Esophagus muscularis mucosa (tissue), 4 donors: ENCODE measurements around the gene SLC1A4. TPM values are rescaled to one million over a fixed set of nuclear protein-coding genes. Genes with fewer than 3 reads are reported as not detected.
"Not testable (repeated sequence)": the region's sequence is repeated elsewhere in the genome, so short reads cannot be mapped to it uniquely, and the experiment has no call there.

Experiments
- DNase-seq: peaks from one replicate; pipeline ENCODE4 v3.0.0-alpha.2; 2017; ENCODE audit errors: extremely low spot score
- H3K27ac ChIP-seq, 4 donors: fragments of 200-600 bp; sonication (generic); replicated peaks in 1 of 4; 1 replicate in 3 of 4; 2 replicates in 1 of 4; pipeline ENCODE4 v1.5.1; 2016 to 2019; ENCODE audit warnings: mild to moderate bottlenecking in 1 of 4
- H3K27me3 ChIP-seq, 4 donors: fragments of 200-600 bp; sonication (generic); one replicate each; pipeline versions ENCODE4 v1.5.1 to v1.6.0; 2016 to 2019
- H3K36me3 ChIP-seq, 4 donors: fragments of 200-600 bp; sonication (generic); one replicate each; pipeline ENCODE4 v1.5.1; 2016 to 2019
- H3K4me1 ChIP-seq, 4 donors: fragments of 200-600 bp; sonication (generic); one replicate each; pipeline ENCODE4 v1.5.1; 2016 to 2019
- H3K4me3 ChIP-seq, 4 donors: fragments of 200-600 bp; sonication (generic); 1 replicate in 2 of 4; 2 replicates in 2 of 4; pipeline ENCODE4 v1.5.1; 2016 to 2019; ENCODE audit warnings: mild to moderate bottlenecking in 4 of 4, moderate library complexity in 1 of 4
- H3K9me3 ChIP-seq, 4 donors: fragments of 200-600 bp; sonication (generic); 1 replicate in 3 of 4; 2 replicates in 1 of 4; pipeline ENCODE4 v1.5.1; 2016 to 2019
- EP300 ChIP-seq: sonication (generic); formaldehyde crosslinking; IDR thresholded peaks from one replicate; pipeline ENCODE4 v1.6.1; 2017; ENCODE audit warnings: antibody characterized with exemption
- POLR2A ChIP-seq: fragments of 450-650 bp; IDR thresholded peaks from one replicate; pipeline ENCODE4 v1.6.1; 2017; ENCODE audit warnings: antibody characterized with exemption, moderate library complexity, mild to moderate bottlenecking, low read depth
- POLR2AphosphoS5 ChIP-seq, 2 donors: sonication (generic); formaldehyde crosslinking; IDR thresholded peaks; one replicate each; pipeline ENCODE4 v1.6.1; 2017; ENCODE audit warnings: antibody characterized with exemption in 2 of 2
- WGBS: methylation state at CpG from one replicate; pipeline ENCODE4 v1.1.5; 2018; 5-methylcytosine and 5-hydroxymethylcytosine counted together
- intact Hi-C: fragments of 100-400 bp; cut with DNase I; formaldehyde crosslinking; loops from one replicate; pipeline ENCODE4 v1.15.1; 2023
- total RNA-seq, 4 donors: library from RNA; depleted of rRNA; stranded (reverse); fragments of >200 nt; gene quantifications; one replicate each; pipeline versions ENCODE4 v1.1.0 to v1.2.1, GENCODE V29; 2016
- TF ChIP-seq, protein P1 (sequence below), 3 experiments: fragments of 200-600 bp in 2 of 3; fragments of 450-650 bp in 1 of 3; sonication (generic) in 2 of 3; IDR thresholded peaks; one replicate each; pipeline ENCODE4 v1.5.1; 2017 to 2019; ENCODE audit warnings: antibody characterized with exemption in 3 of 3, mild to moderate bottlenecking in 2 of 3, moderate library complexity in 1 of 3

The SLC1A4 gene
- total RNA-seq, 4 donors from 2014 or later = 10.4 to 15.1 (median 10.8) TPM

- Histone ChIP-seq H3K4me1 (no peaks in the 10 kb centered on the region), H3K27ac (no peak overlapping the region), H3K9me3 (peaks cover 0 to 4% (median 0%) of the 10 kb centered on the region in 4 donors), H3K27me3 (no peaks in the 10 kb centered on the region), H3K4me3 (no peak overlapping the region), H3K36me3 (no peaks in the 10 kb centered on the region)
- 84% methylated on average over 2 of the region's 2 CpGs for WGBS
- TF ChIP-seq POLR2AphosphoS5 (IDR thresholded peaks at IDR 0.05) (no peak), EP300 (no peak), POLR2A (no peak)
- TF ChIP-seq, protein P1, sequence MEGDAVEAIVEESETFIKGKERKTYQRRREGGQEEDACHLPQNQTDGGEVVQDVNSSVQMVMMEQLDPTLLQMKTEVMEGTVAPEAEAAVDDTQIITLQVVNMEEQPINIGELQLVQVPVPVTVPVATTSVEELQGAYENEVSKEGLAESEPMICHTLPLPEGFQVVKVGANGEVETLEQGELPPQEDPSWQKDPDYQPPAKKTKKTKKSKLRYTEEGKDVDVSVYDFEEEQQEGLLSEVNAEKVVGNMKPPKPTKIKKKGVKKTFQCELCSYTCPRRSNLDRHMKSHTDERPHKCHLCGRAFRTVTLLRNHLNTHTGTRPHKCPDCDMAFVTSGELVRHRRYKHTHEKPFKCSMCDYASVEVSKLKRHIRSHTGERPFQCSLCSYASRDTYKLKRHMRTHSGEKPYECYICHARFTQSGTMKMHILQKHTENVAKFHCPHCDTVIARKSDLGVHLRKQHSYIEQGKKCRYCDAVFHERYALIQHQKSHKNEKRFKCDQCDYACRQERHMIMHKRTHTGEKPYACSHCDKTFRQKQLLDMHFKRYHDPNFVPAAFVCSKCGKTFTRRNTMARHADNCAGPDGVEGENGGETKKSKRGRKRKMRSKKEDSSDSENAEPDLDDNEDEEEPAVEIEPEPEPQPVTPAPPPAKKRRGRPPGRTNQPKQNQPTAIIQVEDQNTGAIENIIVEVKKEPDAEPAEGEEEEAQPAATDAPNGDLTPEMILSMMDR (IDR thresholded peaks at IDR 0.05) = no peak
- no peak for DNase-seq
- intact Hi-C loops = no loop called here
These were observed 33.7 kb upstream of the SLC1A4 start for GRCh38 chr2:64955467-64955866.

DNA sequence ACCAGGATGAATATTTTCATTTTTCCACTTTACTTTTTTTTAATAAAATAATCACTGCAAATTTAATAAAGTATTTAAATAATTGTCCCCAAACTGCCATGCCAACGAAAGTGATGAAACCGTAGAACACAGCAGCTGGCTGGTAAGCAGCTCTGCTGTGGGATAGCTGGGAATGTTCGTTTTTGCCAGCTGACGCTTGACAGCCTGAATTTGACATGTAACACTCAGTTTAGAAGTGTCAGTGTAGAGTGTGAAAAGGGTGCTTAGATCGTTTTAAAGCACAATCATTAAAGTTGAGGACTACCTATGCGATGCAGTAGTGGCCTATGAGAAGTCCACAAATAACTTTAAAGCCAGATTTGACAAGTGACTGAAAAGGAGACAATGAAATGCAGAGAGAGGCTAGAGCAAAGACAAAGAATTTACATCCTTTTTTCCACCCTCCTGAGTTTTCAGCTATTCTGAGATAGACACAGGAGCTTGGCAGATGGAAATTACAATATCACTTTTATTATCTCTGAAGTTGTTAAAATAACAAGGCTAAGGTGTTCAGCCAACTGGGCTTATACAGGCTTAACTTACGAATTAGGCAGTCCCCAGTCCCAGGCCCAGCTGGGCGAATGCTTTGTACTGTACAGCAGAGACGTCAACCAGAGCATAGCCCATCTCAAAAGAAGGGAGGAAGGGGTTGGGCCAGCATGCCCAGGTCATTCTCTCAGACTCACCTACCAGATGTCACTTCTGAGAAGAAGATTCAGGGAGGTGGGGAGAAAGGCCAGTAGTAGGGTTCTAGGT, 31.9 kb upstream of the SLC1A4 start:
- H3K4me1 ChIP-seq = no peaks in the 10 kb centered on the region
- no peak for TF ChIP-seq POLR2AphosphoS5 (IDR thresholded peaks at IDR 0.05)
- no peak for TF ChIP-seq POLR2A
- TF ChIP-seq, protein P1 (IDR thresholded peaks at IDR 0.05) = no peak
- TF ChIP-seq EP300 = no peak
- no peak overlapping the region for H3K4me3 ChIP-seq
- DNase-seq = no peak
- intact Hi-C loops = no loop called here
- H3K27me3 ChIP-seq = no peaks in the 10 kb centered on the region
- peaks cover 0 to 4% (median 0%) of the 10 kb centered on the region in 4 donors for H3K9me3 ChIP-seq
- H3K27ac ChIP-seq = no peak overlapping the region
- H3K36me3 ChIP-seq = no peaks in the 10 kb centered on the region
- 89% methylated on average over 9 of the region's 9 CpGs for WGBS

GRCh38 chr2:64958556-64958955, 30.6 kb upstream of the SLC1A4 start:
- Histone ChIP-seq H3K27me3 (no peaks in the 10 kb centered on the region), H3K27ac (no peak overlapping the region), H3K4me1 (no peaks in the 10 kb centered on the region), H3K36me3 (no peaks in the 10 kb centered on the region), H3K9me3 (peaks cover 0 to 4% (median 0%) of the 10 kb centered on the region in 4 donors), H3K4me3 (no peak overlapping the region)
- TF ChIP-seq, protein P1 (IDR thresholded peaks at IDR 0.05) = no peak
- TF ChIP-seq POLR2A (no peak), POLR2AphosphoS5 (IDR thresholded peaks at IDR 0.05) (no peak), EP300 (no peak)
- 89% methylated on average over 6 of the region's 9 CpGs for WGBS
- intact Hi-C loops = no loop called here
- DNase-seq = no peak

- TF ChIP-seq, protein P1 (IDR thresholded peaks at IDR 0.05) = no peak
- no peak for TF ChIP-seq POLR2AphosphoS5 (IDR thresholded peaks at IDR 0.05)
- TF ChIP-seq POLR2A = no peak
- TF ChIP-seq EP300 = no peak
- Histone ChIP-seq H3K27ac (peak overlapping the region in 1 of 4 donors; percentile 8), H3K36me3 (no peaks in the 10 kb centered on the region), H3K4me3 (no peak overlapping the region), H3K27me3 (no peaks in the 10 kb centered on the region), H3K9me3 (peaks cover 0 to under 1% (median 0%) of the 10 kb centered on the region in 4 donors), H3K4me1 (no peaks in the 10 kb centered on the region)
- 61% methylated on average over 2 of the region's 2 CpGs for WGBS
- DNase-seq = no peak
- intact Hi-C loops = no loop called here
These were observed 28.4 kb upstream of the SLC1A4 start for GRCh38 chr2:64960819-64961218.

GRCh38 chr2:64963138-64963537, 26.1 kb upstream of the SLC1A4 start:
- WGBS = 82% methylated on average over 4 of the region's 4 CpGs
- H3K4me3 ChIP-seq, H3K9me3 ChIP-seq, DNase-seq, H3K27ac ChIP-seq, H3K4me1 ChIP-seq, H3K36me3 ChIP-seq, H3K27me3 ChIP-seq, intact Hi-C loops: not testable (repeated sequence)
